ENCODE data around the gene CLCA2. TPM values are rescaled to one million over a fixed set of nuclear protein-coding genes. Genes with fewer than 3 reads are reported as not detected.

CLCA2 gene
- total and polyA plus RNA-seq, 2 of the 8 experiments (the other 6 are each of a cell fraction or from before 2014, with no cell fraction given): not detected

- DNase-seq (ENCODE audit: low read depth in 1 of 2, low spot score in 2 of 2): no peak
- Histone ChIP-seq H4K91ac (replicated peaks; ENCODE audit: insufficient read length, low read length) (no peak overlapping the region), H2AFZ (ENCODE audit: low read length) (no peak overlapping the region), H3K27me3 (replicated peaks in 1 of 4; ENCODE audit: control insufficient read depth in 3 of 4, extremely low read depth in 1 of 4, insufficient read depth in 3 of 4, low read length in 3 of 4) (no peaks in the 10 kb centered on the region), H2AK5ac (ENCODE audit: low read depth, low read length) (no peak overlapping the region), H3K23ac (ENCODE audit: insufficient read length) (no peak overlapping the region), H3K18ac (ENCODE audit: extremely low read depth, low read length) (no peak overlapping the region), H3K27ac (ENCODE audit: low read depth, low read length) (no peak overlapping the region), H2BK20ac (ENCODE audit: low read length) (no peak overlapping the region), H4K20me1 (replicated peaks in 1 of 2; ENCODE audit: control insufficient read depth in 1 of 2, insufficient read depth in 2 of 2, low read length in 2 of 2) (no peaks in the 10 kb centered on the region), H2BK12ac (ENCODE audit: low read depth, low read length) (no peak overlapping the region), H3K23me2 (ENCODE audit: low read depth, low read length) (no peaks in the 10 kb centered on the region), H3K79me1 (ENCODE audit: low read depth, low read length) (no peaks in the 10 kb centered on the region), H4K5ac (ENCODE audit: insufficient read length, low read depth, low read length) (no peak overlapping the region), H3K56ac (replicated peaks; ENCODE audit: insufficient read length, low read depth, low read length) (no peak overlapping the region), H3K4ac (replicated peaks; ENCODE audit: insufficient read length, low read depth, low read length) (no peak overlapping the region), H2BK120ac (replicated peaks; ENCODE audit: low read depth, low read length) (no peak overlapping the region), H4K8ac (ENCODE audit: extremely low read depth, insufficient read depth, low read length) (no peak overlapping the region), H3K4me1 (replicated peaks in 1 of 4; ENCODE audit: control insufficient read depth in 3 of 4, insufficient read depth in 4 of 4, low read length in 3 of 4) (0 out of 7 replicates have a peak, but pooled peaks cover 0 to 3% (median 0%) of the 10 kb centered on the region in 4 experiments), H3K4me2 (ENCODE audit: insufficient read depth in 1 of 2, low read depth in 2 of 2, low read length in 2 of 2) (no peak overlapping the region), H3K4me3 (ENCODE audit: extremely low read depth in 1 of 4, insufficient read depth in 2 of 4, low read depth in 3 of 4, low read length in 4 of 4) (no peak overlapping the region), H2BK5ac (ENCODE audit: low read depth, low read length) (no peak overlapping the region), H3K9ac (replicated peaks in 1 of 4; ENCODE audit: extremely low read depth in 1 of 4, low read depth in 3 of 4, low read length in 3 of 4) (no peak overlapping the region), H3K9me3 (ENCODE audit: insufficient read depth in 2 of 2, low read depth in 1 of 2, low read length in 1 of 2) (no peaks in the 10 kb centered on the region), H3K36me3 (ENCODE audit: control insufficient read depth in 2 of 4, insufficient read depth in 4 of 4, low read length in 3 of 4) (no peaks in the 10 kb centered on the region), H2BK15ac (ENCODE audit: low read length) (no peak overlapping the region), H3K14ac (ENCODE audit: insufficient read length) (no peak overlapping the region), H3K79me2 (ENCODE audit: control insufficient read depth in 1 of 2, insufficient read depth in 2 of 2, low read length in 2 of 2) (no peaks in the 10 kb centered on the region)
- FAIRE-seq: no peak
- WGBS, 2 experiments (ENCODE audit: extremely low coverage in 1 of 2, insufficient coverage in 1 of 2, insufficient read length in 1 of 2, insufficient replicate concordance in 2 of 2, low coverage in 1 of 2, low lambda C conversion rate in 2 of 2, missing lambda C conversion rate in 1 of 2): 93% methylated on average over 4 of the region's 4 CpGs; no CpG with 5 or more reads in 1 of the 2 experiments
- ChIA-PET CTCF (ENCODE audit: partially characterized antibody) (interaction anchor here (5.5 to 6.1 kb wide), 3 partner anchors 10 to 28 kb away, joined by 45 to 79 read pairs (median 49); no protein-coding TSS in a partner anchor), POLR2A (ENCODE audit: partially characterized antibody) (no interaction called here)
- TF ChIP-seq SP2 (IDR thresholded peaks at IDR 0.05; ENCODE audit: low read length): no peak
- TF ChIP-seq YY1 (IDR thresholded peaks at IDR 0.05; ENCODE audit: low read depth, low read length): no peak
- TF ChIP-seq TEAD4 (IDR thresholded peaks at IDR 0.05; ENCODE audit: low read depth, low read length): no peak
- no peak for TF ChIP-seq POU5F1 (IDR thresholded peaks at IDR 0.05; ENCODE audit: low read depth, low read length)
- TF ChIP-seq CEBPB (IDR thresholded peaks at IDR 0.05; ENCODE audit: low read depth, low read length): no peak
- no peak for TF ChIP-seq KDM4A (IDR thresholded peaks at IDR 0.05; ENCODE audit: low read depth, low read length, severe bottlenecking)
- no peak for TF ChIP-seq NANOG (IDR thresholded peaks at IDR 0.05; ENCODE audit: insufficient read depth, low read depth, low read length, poor library complexity, severe bottlenecking)
- no peak for TF ChIP-seq FOSL1 (IDR thresholded peaks at IDR 0.05; ENCODE audit: insufficient read depth, low read depth, low read length)
Measured at GRCh38 chr1:86477256-86477655, 53.3 kb downstream of the CLCA2 start.

All from H1 (cell line).